Neural progenitor cell (in vitro differentiated cells): ENCODE measurements around the gene DDIT3.

Experiments used
- CTCF ChIP-seq: fragments of 200-600 bp; sonication (generic); IDR thresholded peaks from 2 replicates; pipeline ENCODE4 v1.5.1; 2017; ENCODE audit warnings: antibody characterized with exemption, mild to moderate bottlenecking
- EZH2 ChIP-seq: fragments of 200-600 bp; sonication (generic); IDR thresholded peaks from 2 replicates; pipeline ENCODE4 v1.6.1; 2017; ENCODE audit warnings: antibody characterized with exemption, mild to moderate bottlenecking, moderate library complexity
- EZH2phosphoT487 ChIP-seq: fragments of 200-600 bp; sonication (generic); IDR thresholded peaks from 2 replicates; pipeline ENCODE4 v1.6.1; 2017; ENCODE audit warnings: antibody characterized with exemption

- no peak for TF ChIP-seq CTCF
- TF ChIP-seq EZH2, result no peak
- TF ChIP-seq EZH2phosphoT487, result no peak
These were observed 16.3 kb upstream of the DDIT3 start for GRCh38 chr12:57536597-57536942.
